HCT116 (cell line): ENCODE data around the gene SIAH2.

Source experiments
- CTCF ChIP-seq, 3 experiments: fragments of 200-600 bp in 1 of 3; sonication (generic) in 1 of 3; IDR thresholded peaks in 2 of 3; conservative IDR thresholded peaks in 1 of 3; 2 replicates each; pipeline ENCODE4 v1.5.1; 2012 to 2017; ENCODE audit warnings: low read depth in 2 of 3, low read length in 2 of 3, antibody characterized with exemption in 1 of 3, borderline replicate concordance in 1 of 3, control low read depth in 1 of 3, mild to moderate bottlenecking in 1 of 3, mixed read lengths in 1 of 3, mixed run types in 1 of 3, moderate library complexity in 1 of 3; ENCODE audit not compliant: insufficient read depth in 1 of 3
- FOSL1 ChIP-seq: IDR thresholded peaks from 2 replicates; pipeline ENCODE4 v1.6.1; 2012; ENCODE audit warnings: low read depth
- POLR2A ChIP-seq: IDR thresholded peaks from 2 replicates; pipeline ENCODE4 v1.7.0; 2011; ENCODE audit warnings: borderline replicate concordance; ENCODE audit not compliant: insufficient read depth, insufficient read length; ENCODE audit errors: extremely low read depth
- RAD21 ChIP-seq: IDR thresholded peaks from 2 replicates; pipeline ENCODE4 v1.6.1; 2012; ENCODE audit warnings: low read depth, mild to moderate bottlenecking
- ZNF274 ChIP-seq: fragments of 200-500 bp; sonication (Bioruptor generic); IDR thresholded peaks from 2 replicates; pipeline ENCODE4 v1.6.1; 2014; ENCODE audit warnings: mild to moderate bottlenecking, low read depth, low read length, inconsistent platforms

DNA sequence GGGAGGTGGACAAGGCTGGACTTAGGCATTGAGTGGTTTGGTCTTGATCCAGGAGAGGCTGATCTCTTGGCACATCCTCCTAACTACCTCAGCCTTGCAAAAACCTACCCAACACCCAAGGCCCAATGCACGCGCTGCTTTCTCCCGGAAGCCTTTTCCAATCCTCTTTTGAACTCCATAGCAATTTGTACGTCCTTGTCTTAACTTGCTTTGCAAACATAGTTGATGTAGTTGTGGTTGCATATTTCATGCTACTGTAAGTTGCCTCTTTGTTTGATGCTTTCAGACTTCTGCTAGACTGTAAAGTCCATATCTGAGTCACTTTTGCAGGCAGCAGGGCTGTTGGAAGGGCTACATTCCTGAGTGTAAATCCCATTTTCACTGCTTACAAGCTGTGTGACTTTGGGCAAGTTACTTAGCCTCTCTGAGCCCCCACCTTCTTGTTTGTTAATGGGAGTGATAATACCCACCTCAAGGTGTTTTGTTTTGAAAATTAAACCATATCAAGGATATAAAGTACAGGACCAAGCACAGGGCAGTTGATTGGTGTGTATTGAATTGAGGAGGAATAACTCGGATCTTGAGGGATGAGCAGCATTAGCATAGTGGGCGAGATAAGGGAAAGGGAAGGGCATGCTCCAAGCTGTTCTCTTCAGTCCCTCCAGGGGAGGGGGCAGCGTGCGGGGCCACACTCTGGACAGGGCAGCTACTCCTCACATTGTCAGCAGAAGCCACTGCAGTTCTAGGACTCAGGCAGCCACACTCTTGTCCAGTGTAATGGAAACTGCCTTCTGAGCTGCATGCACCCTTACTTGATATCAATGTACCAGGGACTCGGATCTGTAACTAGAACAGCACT, 28.8 kb downstream of the SIAH2 start:
- TF ChIP-seq CTCF (IDR thresholded peaks at IDR 0.05 in 2 of 3, conservative IDR thresholded peaks at IDR 0.05 in 1 of 3; ENCODE audit: borderline replicate concordance in 1 of 3, insufficient read depth in 1 of 3, low read depth in 2 of 3, low read length in 2 of 3) (no peak), RAD21 (no peak), ZNF274 (no peak), POLR2A (no peak), FOSL1 (no peak)
